Measurements from ENCODE around the gene DPP6. TPM values are rescaled to one million over a fixed set of nuclear protein-coding genes. Genes with fewer than 3 reads are reported as not detected.
A peak's percentile ranks its signal among the peaks of the same experiment; 100 is the strongest.
"Not testable (repeated sequence)": the region's sequence is repeated elsewhere in the genome, so short reads cannot be mapped to it uniquely, and the experiment has no call there.

Gene DPP6
- polyA plus RNA-seq (2012; ENCODE audit: low read depth, missing spikeins), result 0.06 TPM

DNA sequence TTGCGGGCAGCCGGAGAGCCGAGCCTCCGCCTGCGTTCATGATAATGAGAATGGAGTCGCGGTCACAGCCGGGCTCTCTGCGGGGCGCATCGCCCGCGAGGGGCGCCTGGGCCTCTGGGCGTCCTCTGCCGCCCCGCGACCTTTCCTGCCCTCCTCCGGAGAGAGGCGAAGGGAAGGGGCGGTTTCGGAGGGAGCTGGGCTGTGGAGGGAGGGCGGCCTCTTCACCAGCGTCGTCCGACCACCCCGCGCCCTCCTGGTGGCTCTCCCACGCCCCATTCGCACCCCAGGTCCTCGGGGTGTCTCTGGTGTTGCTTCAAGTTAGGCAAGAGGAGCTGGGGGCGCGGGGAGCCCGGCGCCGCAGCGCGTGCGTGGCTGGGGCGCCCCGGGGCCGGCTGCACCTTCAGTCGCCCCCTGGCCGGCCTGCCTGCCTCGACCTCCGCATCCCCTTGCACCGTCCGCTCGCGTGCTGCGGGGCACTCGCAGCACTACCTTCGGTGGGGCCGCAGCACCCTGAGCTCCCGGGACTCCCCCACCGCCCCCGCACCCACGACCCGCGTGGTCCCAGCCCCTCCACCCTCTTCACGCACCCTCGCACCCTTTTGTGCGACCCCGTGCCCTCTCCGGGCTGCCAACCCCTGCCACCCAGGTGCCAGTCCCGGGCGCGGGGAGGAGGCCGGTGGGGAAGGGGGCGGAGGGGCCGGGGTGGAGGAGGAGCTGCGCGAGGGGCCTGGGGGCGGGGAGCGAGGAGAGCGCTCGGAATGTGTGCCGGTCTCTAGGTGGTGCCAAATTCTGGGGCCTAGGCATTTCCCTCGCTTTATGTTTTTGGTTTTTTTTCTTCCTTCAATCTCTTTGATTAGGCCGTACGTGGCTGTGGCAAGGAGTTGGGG, at the start of gene DPP6:
TSS of gene DPP6 (plus strand) at position 756 of the 887 bp plus-strand sequence.
- FAIRE-seq; DNase-seq (ENCODE audit: insufficient read length, low spot score): not testable (repeated sequence)

DNA sequence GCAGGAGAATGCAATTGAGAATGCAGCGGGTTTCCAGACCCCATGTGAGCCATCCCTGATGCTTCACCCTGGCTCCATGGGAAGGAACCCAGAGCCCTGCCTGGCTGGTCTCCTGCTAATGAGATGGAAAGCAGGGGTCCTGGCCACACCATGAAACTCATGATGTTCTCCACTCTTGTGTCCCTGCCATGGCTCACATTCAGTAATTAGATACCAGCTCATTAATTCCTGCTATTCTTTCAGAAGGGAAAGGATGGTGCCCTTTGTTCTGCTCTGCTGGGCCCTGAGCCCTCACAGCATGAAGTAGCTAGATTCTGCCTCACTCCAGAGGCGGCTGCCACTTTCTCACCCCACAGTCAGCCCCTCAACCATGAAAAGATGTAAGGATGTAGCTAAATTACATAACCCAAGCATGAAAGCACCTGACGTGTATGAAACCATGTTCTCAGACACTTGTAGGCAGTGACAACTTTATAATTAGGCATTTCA, 42.7 kb upstream of the DPP6 start:
- DNase-seq (ENCODE audit: insufficient read length, low spot score); FAIRE-seq: not testable (repeated sequence)

DNA sequence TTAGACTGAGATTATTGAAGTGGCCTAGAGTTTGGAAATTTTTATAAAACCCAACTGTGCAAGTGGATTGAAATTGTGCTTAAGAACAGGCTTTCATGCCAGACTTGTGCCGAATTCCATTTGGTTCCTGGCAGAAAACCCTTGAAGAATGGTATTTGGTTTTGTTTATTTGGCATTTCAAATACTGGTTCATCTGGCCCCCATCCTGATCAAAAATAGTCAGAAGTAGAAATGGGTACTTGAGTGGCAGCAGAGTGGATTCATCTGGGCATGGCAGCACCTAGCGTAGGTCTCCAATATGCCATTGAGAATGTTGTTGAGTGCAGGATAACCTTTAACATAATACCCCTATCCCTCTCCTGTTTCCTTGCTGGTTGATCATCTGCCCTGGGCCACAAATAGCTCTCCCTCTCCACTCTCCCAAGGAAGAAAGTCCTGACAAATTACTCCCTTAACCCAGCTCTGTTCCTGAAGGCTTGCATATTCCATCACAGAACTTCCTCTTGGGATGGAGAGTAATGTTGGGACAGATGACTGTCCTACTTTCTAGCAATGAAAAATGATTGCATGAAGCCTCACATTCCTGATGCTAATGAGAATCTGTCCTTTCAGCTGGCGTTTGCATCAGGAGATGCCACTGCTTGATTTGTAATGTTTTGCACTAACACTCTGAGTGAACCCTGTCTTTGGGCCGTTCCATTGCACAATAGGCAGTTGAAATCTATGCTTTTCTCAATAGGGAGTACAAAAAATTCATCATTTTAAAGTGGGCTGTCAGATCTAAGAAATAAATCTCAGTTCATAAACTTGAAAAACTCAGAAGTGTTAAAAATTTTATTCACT, 41.3 kb upstream of the DPP6 start:
- not testable (repeated sequence) for FAIRE-seq; DNase-seq (ENCODE audit: insufficient read length, low spot score)

DNA sequence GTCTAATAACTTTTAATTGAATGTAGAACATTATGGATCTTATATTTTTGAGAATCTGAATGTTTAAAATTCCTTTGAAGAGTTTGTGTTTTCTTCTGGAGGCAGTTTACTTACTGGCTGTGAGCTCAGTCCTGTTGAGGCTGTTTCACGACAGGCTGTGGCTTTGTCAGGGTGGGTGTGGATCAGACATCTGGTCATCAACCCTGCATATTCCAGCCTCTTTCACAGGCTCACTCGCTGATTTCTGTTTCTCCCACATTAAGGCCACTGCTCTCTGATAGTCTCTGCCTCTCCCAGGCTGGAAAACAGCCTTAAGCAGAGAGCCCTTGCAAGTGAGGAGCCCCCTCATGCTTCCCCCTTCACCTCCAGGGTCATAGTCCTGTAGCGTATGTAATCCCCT, 39.4 kb upstream of the DPP6 start:
- not testable (repeated sequence) for FAIRE-seq; DNase-seq (ENCODE audit: insufficient read length, low spot score)

DNA sequence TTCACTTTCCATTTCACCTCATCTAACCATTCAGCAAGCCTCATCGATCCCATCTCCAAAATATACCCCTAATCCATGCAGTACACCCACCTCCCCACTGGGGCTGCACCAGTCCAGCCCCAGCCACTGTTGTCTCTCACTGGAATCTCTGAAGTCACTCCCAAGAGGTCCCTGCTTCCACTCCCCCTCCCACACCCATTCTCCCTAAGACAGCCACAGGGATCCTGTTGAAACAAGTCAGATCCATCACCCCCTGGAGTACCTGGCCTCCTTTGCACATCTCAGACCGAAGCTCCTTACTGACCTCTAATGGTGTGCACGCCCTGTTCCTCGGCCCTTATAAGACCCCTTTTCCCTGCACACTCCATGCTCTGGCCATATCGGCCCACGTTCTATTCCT, 36.6 kb upstream of the DPP6 start:
- DNase-seq (ENCODE audit: insufficient read length, low spot score); FAIRE-seq: not testable (repeated sequence)

DNA sequence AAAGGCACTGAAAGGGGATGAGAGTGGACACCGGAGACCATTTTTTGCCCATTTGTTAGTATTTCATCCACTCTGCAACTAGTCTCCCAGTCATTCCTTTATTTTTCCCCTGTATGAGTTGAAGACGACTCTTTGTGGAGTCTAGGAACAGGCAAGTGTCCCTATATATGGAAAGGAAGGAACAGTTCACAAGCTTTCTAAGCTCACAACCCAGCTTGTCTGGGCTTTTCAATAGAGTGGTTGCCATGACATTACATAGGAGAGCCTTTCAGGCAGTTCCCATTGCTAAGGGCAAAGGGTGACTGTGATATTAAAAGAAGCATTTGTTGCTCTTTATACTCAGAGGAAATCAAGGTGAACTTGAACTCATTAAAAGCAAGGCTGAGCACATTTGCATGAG, 33.8 kb upstream of the DPP6 start:
- not testable (repeated sequence) for DNase-seq (ENCODE audit: insufficient read length, low spot score); FAIRE-seq

DNA sequence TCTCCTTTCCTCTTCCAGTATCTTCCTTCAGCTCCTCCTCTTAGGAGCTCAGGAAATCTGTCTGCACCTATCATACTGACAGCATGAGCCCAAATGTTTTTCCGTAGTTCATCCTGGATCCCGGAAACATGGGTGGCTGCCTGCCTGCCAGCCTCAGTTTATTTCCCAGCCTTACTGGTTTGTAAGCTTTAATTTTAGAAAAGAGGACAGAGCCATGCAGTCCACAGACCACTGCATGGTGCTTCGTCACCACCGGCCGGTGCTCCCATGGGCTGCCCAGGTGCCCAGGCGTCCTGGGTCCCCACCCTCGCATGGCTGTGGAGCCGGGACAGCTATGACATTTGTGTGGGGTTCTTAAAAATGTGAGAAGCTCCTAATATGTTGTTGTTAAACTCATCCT, 24.4 kb upstream of the DPP6 start:
- not testable (repeated sequence) for DNase-seq (ENCODE audit: insufficient read length, low spot score); FAIRE-seq

DNA sequence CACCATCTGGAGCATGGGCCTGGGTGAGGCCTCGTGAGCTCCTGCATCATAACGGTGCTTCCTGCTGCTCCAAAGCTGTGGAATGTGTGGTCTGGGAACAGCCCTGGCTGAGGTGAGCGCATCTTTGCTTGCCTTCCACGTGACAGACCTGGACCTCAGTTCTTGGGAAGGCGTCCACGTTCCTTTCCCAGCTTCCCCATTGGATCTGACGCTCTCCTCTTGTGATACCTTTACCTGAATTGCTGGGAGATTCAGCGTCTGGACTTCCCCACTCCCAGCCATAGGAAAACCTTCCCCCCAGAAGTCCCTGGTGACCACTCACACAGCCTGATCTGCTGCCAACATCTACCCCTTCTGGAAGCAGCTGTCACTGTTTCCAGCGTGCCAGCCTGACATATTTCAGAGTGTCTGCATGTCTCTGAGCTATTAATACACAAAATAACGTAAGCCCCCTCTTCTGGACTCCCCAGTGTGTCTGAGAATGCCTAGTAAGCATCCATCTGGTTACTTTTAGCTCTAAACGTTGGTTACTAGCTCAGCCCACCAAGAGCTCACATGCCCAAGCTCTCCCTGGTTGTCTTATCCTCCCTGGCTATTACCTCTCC, 21.6 kb upstream of the DPP6 start:
- FAIRE-seq, result not testable (repeated sequence)

DNA sequence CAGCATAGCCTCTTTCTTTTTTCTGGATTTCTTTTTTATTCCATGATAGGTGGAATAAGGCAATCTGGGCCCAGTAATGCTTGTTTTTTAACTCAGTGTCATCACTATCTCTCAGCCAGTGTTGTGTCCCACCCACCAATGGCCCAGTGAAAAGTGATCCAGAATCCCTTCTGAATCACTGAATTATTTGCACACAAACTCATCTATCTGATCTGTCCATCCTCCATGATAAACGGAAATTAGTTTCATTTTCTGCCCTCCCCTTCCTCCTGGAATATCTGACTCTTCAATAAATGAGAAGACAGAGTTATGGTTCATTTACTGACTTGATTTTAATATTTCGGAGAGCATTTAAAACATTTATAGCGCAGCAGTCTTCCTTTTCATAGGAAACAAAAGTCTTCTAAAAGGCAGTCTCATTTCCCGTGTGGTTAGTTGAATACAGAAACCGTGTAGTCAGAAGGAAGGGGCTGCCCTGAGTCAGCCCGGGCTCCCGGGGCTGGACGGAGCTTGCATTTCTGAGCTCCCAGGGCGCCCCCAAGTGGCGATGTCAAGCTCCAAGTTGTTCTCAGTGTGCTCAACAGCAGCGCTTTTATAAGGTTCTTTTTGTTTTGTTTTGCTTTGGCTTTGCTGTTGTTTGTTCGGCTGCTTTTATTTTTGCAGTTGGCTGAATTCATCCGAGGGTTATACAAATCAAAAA, 12.6 kb upstream of the DPP6 start:
- FAIRE-seq, result peak; percentile 13
- DNase-seq (ENCODE audit: insufficient read length, low spot score), result not testable (repeated sequence)

More for the DNA sequence above, 21.6 kb upstream of the DPP6 start:
- DNase-seq (ENCODE audit: insufficient read length, low spot score), result not testable (repeated sequence)

DNA sequence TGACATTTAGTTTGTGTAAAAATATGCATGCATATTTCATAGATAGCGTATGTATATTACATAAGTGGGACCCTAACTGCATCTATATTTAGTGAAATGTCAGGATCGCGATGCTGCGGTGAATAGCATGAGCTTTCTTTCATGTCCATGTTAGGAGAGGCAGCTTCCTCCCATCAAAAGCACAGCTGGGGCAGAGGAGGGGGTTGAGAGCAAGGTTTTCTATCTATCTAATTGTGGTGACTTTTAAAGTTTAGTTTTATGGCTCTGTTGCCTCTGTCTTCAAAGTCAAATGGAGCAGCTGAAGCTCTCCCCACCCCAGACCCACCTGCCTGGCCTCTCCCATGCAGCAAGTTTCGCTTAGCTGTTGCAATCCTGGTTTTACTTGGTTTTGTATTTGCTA, 1.8 kb upstream of the DPP6 start:
- not testable (repeated sequence) for FAIRE-seq; DNase-seq (ENCODE audit: insufficient read length, low spot score)

DNA sequence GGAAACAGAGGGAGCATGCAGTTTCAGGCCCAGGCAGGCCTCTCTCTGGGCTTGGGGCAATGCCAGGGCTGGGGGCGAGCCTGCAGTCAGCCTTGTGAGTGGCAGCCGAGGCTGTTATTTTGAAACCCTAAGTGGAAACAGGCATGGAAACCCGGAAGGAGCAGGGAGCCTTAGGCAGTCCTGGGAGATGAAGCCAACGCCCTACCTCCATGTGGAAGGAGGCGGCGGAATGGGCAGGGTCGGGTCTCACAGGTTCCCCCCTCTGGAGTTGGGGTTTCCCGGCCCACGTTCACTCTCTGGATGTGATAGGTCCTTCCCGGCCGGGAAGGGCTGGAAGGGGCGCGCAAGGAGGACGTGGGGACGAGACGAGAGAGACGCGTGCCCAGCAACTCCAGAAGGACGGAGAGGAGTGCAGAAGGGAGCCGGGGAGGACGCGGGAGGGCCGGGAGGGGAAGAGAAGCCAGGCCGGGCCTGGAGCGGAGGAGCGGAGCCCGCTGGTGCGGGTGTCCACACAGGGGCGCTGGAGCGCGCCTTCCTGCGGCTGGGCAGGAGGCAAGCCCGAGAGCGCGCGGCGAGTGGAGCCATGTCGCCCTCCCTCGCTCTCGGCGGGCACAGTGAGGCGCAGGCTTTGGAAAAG, 1.1 kb upstream of the DPP6 start:
- DNase-seq (ENCODE audit: insufficient read length, low spot score); FAIRE-seq: not testable (repeated sequence)

DNA sequence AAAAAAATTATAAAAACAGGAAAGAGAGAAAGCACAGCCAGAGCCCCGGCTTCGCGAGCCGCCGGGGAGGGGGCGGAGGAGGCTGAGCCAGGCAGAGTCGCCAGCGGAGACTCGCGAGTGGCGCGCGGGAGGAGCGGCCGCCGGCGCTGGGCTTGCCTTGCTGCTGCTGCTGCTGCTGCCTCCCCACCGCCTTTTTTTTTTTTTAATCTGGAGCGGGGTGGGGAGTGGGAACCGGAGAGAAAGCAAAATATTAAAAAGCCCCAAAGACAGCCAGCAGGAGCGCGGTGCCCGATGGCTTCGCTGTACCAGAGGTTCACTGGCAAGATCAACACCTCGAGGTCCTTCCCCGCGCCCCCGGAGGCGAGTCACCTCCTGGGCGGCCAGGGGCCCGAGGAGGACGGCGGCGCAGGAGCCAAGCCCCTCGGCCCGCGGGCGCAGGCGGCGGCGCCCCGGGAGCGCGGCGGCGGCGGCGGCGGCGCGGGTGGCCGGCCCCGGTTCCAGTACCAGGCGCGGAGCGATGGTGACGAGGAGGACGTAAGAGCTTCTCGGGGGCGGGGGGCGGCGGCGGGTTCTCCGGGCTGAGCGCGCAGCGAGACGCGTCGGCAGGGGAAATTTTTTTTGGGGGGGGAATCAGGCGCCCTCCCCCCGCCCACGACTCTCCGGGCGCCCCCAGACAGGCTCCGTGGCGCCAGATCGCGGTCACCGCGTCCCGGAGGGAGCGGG, 493 bp downstream of the DPP6 start:
- DNase-seq (ENCODE audit: insufficient read length, low spot score); FAIRE-seq: not testable (repeated sequence)

DNA sequence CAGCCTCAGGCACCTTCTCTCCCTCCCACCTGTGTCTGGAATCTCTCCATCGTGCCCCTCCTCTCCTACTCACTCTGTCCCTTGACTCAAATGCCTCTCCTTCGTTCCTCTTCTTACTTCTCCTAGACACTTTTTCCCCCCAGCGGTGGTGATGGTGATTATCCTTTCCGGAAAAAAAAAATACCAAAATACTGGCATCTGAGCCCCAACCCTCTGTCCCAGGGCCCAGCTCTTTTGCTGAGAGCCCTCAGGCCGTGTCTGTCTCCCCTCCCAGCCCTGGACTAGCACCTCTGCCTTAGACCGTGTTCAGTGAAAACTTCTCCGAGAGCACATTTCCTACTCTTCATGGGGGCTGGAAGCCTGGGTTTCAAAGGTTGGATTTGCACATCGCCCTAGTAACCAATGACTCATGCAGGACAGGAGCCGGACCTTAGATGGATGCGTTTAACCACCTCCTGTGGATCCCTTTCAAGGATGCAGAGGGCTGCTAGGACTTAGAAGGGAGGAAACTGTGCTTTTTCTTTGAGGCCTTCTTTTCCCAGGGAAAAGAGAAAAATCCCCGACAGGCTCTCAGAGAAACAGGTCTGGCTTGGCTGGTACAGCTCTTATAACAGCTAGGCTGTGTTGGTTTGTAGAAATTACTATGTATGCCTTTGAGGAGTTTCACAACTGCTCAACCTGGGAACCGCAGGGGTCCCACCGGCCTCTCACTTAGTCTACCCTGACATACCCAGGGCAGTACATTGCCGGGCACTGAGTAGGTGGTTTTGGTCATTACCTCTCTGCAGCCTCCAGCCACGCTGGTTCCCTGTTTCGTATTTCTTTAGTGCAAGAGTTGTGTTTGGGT, 1.5 kb downstream of the DPP6 start:
- not testable (repeated sequence) for DNase-seq (ENCODE audit: insufficient read length, low spot score); FAIRE-seq

DNA sequence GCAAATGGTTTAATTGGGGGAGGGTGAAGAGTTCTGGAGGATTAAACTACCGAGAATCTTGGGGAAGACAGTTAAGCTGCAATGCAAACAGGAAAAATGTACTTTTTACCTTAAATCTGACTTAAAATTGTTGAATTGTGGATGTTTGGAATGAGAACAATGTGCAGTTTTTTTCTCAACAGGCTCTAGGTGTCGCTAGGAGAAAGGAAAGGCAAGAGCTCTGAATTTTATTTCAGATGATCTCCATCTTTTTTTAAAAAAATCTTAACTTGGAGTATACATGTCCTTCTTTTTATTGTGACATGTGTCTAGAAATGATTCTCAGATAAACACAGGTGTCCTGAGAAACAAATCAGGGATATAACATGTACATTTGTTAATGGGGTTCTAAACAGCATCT, 2.5 kb downstream of the DPP6 start:
- not testable (repeated sequence) for FAIRE-seq; DNase-seq (ENCODE audit: insufficient read length, low spot score)

DNA sequence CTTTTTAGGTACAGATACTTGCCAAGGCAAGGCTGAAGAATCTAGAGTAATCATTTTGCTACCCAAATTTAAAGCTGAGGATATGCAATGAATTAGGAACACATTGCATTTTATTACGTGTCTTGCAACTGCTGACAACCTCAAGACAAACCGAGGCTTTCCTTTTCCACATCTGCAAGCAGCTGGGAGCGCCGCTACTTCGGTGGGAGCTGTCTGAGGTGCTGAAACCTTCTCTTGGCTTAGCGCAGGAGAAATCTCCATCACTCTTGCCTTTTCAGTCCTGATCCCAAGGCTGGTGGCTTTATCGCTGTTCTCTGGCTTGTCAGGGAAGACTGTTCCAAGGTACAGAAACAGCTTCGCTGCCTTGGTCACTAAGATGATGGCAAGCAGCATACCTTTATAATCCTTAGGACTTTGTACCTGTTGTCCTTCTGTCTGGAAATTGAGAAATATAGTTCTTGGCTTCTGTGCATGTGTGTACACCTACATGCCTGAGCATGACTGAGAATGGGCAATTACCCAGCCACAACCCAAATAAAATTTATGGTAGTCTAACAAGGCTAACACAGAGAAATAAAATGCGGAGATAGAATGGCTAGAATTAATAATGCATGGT, 3.4 kb downstream of the DPP6 start:
- peak; percentile 74 for FAIRE-seq
- DNase-seq (ENCODE audit: insufficient read length, low spot score), result not testable (repeated sequence)

DNA sequence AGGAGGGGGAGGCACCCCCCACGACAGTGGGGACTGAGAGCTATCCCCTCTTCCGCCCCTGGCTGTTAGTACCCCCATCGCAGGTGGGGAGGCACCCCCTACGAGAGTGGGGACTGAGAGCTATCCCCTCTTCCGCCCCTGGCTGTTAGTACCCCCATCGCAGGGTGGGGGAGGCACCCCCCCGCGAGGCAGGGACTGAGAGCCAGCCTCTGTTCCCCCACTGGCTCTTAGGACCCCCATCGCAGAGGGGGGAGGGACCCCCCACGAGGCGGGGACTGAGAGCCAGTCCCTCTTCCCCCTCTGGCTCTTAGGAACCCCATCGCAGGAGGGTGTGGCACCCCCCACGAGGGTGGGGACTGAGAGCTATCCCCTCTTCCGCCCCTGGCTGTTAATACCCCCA, 6.6 kb downstream of the DPP6 start:
- DNase-seq (ENCODE audit: insufficient read length, low spot score); FAIRE-seq: not testable (repeated sequence)

DNA sequence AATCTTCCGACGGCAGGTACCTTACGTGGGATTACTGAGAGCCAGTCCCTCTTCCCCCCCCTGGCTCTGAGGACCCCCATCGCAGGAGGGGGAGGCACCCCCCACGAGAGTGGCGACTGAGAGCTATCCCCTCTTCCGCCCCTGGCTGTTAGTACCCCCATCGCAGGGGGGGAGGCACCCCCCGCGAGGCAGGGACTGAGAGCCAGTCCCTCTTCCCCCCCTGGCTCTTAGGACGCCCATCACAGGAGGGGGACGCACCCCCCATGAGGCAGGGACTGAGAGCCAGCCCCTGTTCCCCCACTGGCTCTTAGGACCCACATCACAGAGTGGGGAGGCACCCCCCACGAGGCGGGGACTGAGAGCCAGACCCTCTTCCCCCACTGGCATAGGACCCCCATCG, 8.4 kb downstream of the DPP6 start:
- DNase-seq (ENCODE audit: insufficient read length, low spot score); FAIRE-seq: not testable (repeated sequence)
